Fibroblast of lung (primary cell): ENCODE results near the gene KCNMA1.

Experiments used
- EZH2 ChIP-seq: IDR thresholded peaks from 2 replicates; pipeline ENCODE4 v1.5.1; 2012; ENCODE audit warnings: low read length, control low read depth, mild to moderate bottlenecking; ENCODE audit errors: missing control alignments
- TF ChIP-seq, protein P1 (sequence below), 2 donors: IDR thresholded peaks in 1 of 2; conservative IDR thresholded peaks in 1 of 2; 1 replicate in 1 of 2; 2 replicates in 1 of 2; pipeline ENCODE4 v1.5.1; 2011 to 2012; ENCODE audit warnings: low read length in 2 of 2, control low read depth in 1 of 2, inconsistent platforms in 1 of 2, low read depth in 1 of 2, mild to moderate bottlenecking in 1 of 2

DNA sequence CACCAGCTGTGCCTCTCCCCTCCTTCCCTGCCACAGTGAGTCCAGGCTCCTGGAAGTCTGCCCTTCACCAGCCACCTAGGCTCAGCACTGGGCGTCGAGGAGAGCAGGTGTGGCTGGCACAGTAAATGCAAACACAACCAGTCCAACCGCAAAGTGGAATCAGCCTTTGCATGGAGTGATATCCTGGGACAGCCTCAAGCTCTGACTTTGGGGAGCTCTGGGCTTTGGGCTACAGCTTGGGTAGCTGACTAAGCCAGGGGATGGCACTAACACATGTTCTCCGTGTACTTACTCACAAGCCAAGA, 312.4 kb downstream of the KCNMA1 start:
- TF ChIP-seq, protein P1, sequence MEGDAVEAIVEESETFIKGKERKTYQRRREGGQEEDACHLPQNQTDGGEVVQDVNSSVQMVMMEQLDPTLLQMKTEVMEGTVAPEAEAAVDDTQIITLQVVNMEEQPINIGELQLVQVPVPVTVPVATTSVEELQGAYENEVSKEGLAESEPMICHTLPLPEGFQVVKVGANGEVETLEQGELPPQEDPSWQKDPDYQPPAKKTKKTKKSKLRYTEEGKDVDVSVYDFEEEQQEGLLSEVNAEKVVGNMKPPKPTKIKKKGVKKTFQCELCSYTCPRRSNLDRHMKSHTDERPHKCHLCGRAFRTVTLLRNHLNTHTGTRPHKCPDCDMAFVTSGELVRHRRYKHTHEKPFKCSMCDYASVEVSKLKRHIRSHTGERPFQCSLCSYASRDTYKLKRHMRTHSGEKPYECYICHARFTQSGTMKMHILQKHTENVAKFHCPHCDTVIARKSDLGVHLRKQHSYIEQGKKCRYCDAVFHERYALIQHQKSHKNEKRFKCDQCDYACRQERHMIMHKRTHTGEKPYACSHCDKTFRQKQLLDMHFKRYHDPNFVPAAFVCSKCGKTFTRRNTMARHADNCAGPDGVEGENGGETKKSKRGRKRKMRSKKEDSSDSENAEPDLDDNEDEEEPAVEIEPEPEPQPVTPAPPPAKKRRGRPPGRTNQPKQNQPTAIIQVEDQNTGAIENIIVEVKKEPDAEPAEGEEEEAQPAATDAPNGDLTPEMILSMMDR (conservative IDR thresholded peaks at IDR 0.05 in 1 of 2, IDR thresholded peaks at IDR 0.05 in 1 of 2; ENCODE audit: low read depth in 1 of 2, low read length in 2 of 2), result no peak
- no peak for TF ChIP-seq EZH2
